Mucosa of gallbladder (tissue), 1 donor: Measurements from ENCODE around the gene CX3CR1. TPM values are rescaled to one million over a fixed set of nuclear protein-coding genes. Genes with fewer than 3 reads are reported as not detected.
"Not testable (repeated sequence)": the region's sequence is repeated elsewhere in the genome, so short reads cannot be mapped to it uniquely, and the experiment has no call there.

ENCODE experiments used
- DNase-seq: peaks from one replicate; pipeline ENCODE4 v3.0.0-alpha.2; 2020; ENCODE audit warnings: low spot score
- total RNA-seq: library from RNA; stranded (reverse); gene quantifications from one replicate; pipeline ENCODE4 v1.2.1, GENCODE V29; 2021
- donor health status: DM: no; HTN: no; CAD: no.

CX3CR1 gene
- total RNA-seq, 1 donor from 2014 or later, result 22.6 TPM

DNA sequence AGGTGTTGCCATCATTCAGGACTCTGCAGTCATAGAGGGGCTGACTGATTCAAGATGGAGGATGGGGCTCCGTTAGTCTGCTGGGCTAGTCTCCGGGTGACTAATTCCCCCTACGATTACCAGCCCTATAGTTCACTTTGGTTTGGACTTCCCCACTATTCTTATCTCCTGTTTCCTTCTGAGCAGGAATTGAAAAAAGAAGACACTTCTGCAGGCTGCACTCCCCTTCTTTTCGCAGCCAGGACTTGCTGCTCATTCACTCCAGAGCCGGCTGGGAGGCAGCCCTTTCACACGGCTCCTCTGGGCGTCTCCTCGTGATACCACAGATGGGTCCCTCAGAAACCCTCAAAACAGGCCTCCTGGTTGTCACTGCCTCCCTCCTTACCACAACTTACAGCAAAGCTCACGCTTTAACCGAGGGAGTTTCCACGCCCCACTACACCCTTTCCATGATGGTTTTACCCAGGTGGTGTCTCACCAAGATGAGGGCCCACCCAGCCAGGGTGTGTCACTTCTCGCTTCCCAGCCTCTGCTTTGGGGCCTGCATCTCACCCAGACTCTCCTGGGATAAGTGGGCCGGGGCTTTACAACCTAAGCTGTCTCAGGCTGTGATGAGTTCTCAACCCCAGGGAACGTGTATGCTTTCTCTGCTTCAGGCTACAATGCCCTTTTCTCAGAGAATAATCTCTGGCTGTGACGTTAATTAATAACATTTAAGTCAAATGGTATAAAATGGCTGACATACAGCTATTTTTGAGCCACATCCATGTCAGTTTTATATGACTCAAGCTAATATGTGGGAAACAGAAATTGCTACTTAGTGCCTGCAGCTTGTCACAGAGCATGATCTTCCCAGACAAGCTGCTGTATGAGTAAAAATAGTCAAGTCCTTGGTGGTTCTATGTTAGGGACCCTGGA is 11.9 kb downstream of the CX3CR1 start:
- no peak for DNase-seq

DNA sequence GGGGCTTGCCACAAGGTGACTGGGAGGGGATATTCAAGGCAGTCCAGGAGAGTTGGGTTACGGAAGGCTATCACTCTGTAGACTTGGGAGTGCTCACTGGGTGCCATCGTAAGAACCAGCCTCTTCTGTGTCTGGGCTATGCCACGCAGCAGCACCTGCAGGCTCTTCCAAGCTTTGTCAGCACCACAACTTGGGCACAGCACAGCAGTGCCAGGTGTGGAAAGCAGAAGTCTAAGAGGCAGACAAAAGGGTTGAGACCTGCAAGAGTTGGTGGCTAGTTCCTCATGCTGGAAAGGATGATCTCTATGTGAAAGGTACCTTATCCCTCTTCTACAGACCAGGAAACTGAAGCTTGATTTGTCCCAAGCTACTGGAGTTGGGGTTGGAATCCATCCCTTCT is 15.8 kb downstream of the CX3CR1 start:
- DNase-seq, result no peak

DNA sequence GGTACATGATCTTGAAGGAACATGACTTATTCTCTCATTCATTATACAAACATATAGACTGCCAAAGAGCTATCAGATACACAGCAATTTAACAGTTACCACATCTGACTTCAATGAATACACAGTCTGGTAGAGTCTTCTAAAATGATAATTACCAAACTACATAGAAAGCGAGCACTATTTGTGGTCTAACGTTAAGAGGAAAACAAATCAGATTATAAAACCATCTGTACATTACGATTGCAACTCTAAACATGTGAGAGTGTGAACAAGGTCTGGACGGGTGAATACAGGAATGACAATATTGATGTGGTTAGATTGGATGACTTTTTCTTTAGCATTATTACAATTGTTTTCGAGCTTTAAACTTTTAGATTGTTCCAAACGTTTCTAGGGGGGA is 16.3 kb downstream of the CX3CR1 start:
- no peak for DNase-seq

DNA sequence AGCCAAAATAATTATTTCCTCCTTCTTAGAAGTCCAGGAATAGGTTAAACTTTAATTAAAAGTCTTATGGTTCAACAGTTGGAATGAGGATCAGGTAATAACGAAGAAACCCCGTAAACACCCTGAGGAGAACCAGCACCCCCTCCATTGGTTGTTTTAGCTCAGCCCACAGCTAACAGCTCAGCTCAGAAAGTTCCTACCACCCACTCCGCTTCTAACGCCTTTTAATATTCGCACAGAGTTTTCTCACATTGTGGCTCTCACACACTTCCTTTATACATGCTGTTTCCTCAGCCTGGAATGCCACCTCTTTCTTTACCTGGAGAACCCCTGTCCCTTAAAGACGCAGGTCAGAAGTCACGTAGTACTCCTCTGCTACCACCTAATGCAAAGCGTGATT is 17.0 kb downstream of the CX3CR1 start:
- no peak for DNase-seq

DNA sequence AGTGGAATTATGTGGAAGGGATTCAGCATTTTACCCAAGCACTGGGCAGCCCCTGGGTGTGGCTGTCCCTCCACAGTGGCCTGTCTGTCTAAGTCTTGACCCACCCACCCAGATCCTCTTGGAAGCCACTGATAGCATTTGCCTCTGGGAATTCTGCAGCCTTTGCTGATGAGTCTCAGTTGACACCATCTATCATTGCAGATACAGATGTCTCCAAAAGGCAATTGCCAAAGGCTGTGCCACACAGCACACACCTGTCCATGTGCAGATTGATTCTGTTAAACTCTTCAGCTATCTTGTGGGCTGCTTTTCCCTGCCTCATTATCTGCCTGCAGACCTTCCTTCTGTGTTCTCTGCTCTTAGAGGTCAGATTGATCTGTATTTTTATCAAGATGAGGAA is 18.1 kb downstream of the CX3CR1 start:
- DNase-seq, result no peak

DNA sequence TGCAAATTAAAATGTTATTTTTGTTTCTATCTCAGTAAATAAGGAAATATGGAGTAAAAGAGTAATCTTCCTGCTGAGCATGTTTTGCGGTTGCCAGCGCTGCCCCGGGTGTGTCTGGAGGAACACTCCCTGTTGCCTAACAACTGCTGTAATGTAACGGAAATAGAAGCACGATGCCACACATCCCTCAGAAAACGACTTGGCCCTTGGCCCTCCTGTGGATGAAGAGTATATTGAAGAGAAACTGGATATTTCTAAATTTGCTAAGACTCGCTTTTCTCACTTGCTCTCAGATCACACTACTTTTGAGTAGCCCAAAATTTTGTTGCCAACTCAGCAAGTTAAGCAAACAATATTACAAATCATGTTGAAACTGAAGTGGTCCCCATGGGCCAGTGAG is 18.9 kb downstream of the CX3CR1 start:
- DNase-seq, result peak; percentile 72

DNA sequence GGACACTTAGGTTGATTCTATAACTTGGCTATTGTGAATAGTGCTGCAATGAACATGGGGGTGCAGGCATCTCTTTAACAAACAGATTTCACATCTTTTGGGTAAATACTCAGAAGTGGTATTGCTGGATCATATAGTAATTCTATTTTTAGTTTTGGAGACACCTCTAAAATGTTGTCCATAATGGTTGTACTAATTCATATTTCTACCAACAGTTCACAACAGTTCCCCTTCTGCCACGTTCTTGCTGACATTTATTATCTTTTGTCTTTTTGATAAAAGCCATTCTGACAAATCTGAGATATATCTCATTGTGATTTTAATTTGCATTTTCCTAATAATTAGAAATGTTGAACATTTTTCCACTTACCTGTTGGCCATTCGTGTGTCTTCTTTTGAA is 19.5 kb downstream of the CX3CR1 start:
- DNase-seq, result no peak

DNA sequence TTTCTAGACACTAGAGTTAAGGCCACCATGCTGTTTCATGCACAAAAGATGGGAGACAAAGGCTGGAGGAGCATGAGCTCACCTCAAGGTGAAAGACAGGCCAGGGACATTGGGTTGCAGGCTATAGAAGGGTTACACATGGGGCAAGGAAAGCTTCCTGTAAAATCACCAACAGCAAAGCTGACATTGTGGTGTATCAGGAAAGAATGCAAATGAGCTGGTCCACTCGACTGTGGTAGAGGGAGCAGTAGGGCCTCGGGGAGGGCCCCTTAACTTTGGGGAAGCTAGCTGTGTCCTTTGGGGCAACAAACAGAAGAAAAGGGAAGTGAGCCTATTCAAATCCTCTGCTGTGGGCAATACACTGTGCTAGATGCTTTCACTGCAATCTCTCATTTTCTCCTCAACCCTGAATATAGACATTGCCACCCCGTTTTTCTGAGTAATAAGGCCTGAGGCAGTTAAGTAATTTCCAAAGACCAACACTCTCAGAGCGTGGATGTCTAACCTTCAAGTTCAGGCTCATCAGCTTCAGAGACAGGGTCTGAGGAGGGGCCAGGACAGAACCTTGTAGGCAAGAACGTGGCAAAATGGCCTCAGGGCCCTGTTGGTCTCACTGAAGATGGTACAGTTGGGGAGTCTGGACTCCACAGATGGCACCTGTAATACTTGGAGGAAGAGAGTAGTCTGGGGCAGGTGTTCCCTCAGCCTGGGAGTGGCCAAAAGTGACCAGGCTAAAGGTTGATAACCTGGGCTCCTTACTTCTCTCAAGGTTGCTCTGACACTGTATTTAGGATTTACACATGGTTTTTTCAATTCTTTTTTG is 24.1 kb downstream of the CX3CR1 start:
- DNase-seq, result no peak

DNA sequence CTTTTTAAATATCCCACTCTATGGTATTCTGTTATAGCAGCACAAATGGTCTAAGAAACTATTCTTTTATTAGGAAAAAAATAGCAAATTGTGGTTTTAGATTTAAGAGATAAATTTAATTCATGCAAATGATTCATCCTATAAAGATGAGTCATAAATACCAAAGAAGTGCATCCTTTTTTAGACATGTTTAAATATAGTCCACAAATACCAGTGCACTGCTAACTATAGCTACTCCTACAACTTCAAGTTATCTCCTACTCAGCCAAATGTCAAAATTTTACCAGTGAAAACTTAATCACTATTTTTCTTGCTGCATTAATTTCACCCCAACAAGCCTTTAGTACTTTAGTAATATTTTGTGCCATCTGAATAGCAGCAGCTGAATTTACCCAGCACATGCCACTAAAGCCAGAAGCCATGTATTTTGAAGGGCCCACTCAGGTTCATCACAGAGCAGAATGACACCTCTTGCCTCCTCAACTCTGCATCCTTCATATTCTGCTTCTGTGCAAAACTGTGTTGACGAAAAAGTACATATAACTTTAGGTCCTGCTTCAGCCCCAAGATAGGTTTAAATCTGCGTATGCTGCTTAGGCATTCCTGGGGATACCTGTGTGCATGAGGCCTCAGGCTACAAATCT is 24.9 kb downstream of the CX3CR1 start:
- DNase-seq, result no peak

DNA sequence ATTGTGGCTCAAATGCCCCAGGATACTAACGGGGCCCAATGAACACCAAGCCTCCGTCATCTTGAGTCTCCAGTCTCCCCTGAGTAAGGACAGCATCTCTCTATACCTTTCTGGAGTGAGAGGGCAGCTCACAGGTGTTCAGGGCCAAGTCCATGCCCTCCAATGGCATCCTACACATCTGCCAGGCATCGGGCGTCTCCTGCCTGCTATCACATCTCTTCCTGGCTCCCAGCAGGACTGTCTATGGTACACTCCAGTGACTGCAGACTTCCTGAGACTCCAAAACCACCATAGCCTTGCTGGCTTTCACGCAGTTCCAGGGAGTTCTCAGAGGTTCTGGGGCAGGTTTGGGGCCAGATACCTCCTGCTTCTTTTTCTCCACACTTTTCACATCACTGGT is 28.3 kb downstream of the CX3CR1 start:
- DNase-seq, result no peak

DNA sequence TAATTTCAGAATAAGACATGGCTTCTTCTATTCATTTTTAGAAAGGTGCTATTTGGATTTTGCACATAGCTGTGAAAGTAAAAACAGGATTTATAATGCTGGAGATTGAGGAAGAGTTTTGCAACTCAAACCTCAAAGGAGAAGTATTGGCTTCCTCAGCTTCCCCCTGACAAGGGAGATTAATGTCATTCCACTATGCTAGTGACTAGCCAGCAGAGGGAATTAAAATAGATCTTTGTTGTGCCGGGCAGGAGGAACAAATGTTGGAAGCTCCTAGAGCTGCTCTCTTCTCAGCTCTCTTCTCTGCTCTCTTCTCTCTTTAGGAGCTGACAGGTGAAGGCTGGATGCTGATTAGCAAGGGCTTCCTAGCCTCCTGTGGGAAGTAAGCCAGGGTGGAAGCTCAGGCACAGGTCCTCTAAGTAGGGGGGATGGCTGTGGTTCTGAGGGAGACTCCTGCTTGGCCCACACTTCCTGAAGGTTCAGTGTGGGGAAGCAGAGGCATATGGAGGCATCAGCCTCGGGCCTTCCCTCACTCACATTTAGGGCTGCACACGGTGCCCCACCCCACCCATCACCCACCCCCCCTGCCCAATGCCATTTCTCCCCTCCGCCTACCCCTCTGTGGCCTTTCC is 29.6 kb downstream of the CX3CR1 start:
- DNase-seq, result no peak

DNA sequence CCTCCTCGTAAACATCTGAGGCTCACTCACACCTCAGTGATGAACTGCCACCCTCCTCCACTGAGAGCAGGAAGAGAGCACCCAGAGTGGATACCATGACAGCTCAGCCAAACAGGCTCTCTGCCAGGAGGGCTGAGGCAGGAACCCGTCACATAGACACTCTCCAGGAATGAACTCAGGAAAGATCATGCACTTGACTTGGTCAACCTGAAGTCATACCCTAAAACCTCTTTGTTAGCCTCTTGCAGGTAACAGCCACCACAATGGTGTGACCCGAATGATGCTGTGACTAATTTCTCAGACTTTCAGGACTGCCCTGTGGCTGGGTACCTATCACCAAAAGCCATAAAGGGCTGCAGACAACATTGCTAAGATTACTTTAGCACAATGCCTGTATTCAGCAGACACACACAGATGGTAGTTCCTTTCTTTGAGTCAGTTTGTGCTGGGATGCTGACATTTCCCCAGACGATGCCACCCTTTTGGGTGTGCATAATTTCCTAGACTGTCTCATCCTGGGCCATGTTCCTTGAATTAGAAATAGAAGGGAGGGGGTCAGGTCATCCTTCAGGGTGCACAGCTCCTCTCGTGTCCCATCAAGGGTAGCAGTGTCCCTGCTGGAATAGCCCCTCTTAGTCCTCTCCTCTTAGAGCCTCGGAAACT is 30.3 kb downstream of the CX3CR1 start:
- no peak for DNase-seq

DNA sequence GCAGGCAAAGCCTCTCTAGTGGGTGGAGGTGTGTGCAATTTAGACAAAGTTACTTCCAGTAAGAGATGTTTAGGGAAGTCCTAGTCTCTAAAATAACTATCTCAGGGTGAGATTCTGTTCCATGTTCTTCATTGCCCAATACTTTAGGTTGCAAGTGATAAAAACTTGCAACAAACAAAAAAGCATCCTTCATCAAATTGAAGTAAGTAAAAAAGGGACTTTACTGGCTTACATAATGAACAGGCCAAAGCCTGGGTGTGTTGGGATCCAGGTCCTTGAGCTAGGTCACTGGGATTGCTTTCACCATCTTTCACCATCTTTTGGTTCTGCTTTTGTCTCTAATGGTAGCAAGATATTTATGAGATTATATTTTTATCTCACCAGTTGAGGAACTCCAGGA is 38.3 kb downstream of the CX3CR1 start:
- no peak for DNase-seq

DNA sequence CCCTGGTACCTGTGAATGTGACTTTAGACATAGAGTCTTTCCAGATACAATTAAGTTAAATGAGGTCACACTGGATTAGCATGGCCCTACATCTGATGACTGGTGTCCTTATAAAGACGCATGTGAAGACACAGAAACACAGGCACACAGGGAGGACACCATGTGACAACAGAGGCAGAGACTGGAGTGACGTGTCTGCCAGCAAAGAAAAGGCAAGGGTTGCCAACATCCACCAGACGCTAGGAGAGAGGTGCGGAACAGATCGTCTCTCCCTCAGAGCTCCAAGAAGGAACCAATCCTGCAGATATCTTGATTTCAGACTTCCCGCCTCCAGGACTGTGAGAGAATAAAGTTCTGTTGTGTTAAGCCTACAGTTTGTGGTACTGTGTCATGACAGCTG is 42.8 kb downstream of the CX3CR1 start:
- DNase-seq, result no peak

DNA sequence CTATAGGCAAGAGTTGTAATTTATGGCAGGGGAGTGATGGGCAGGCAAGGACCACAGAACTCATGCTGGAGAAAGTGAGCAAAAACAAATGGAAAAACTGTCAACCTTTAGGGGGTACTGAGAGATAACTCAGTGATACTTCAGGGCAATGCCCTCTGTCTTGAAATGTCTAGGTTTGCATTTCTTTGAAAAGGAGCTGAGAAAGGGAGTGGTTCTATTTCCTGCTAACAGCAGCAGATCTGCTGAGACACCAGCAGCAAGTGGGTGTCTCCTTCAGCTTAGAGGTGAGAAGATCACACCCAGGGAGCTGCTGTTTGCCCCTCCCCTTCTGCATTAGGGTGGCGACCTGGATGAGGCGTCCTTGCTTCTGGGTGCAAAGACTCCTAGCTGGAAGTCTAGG is 45.2 kb downstream of the CX3CR1 start:
- no peak for DNase-seq

DNA sequence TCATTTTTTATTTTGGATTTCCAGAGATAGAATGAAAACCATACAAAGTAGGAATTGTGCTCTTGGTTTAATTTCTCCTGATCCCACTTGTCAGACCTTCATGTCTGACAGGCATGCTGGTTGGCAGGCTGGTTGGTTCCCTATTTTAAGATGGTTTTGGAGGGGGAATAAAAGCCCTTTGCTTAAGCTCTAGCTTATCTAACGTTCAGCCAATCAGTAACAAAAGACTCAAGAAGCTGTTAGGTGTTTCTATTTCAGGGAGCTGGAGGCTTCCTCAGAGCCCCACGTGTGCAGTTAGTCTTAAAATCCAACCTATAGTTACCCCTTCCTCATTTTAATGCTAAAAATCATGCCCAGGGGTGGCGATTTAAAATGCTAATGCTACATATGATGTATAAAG is 47.0 kb downstream of the CX3CR1 start:
- no peak for DNase-seq

DNA sequence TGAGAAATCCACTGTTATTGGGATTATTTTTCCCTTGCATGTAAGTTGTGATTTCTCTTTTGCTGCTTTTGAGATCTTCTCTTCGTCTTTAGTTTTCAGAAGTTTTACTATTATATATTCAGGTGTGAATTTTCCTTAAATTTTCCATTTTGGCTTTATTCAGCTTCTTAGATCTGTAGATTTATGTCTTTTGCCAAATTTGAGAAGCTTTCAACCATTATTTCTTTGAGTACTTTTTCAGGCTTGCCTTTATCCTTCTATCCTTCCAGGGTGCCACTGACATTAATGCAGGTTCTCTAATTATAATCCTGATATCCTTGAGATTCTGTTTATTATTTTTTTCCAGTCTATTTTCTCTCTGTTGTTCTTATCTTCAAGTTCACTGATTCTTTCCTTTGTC is 49.4 kb downstream of the CX3CR1 start:
- no peak for DNase-seq

DNA sequence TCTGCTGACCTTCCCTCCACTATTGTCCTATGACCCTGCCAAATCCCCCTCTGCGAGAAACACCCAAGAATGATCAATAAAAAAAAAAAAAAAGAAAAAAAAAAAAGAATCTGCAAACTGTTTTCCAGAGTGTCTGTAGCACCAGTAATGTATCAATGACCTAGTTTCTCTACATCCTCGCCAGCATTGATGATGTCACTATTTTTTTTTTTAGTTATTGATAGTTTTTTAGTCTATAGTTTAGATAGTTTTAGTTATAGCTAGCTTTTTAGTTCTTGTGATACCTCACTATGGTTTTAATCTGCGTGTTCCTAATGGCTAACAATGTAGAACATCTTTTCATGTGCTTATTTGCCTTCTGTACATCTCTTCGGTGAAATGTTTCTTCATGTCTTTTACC is 51.3 kb downstream of the CX3CR1 start:
- DNase-seq, result no peak

DNA sequence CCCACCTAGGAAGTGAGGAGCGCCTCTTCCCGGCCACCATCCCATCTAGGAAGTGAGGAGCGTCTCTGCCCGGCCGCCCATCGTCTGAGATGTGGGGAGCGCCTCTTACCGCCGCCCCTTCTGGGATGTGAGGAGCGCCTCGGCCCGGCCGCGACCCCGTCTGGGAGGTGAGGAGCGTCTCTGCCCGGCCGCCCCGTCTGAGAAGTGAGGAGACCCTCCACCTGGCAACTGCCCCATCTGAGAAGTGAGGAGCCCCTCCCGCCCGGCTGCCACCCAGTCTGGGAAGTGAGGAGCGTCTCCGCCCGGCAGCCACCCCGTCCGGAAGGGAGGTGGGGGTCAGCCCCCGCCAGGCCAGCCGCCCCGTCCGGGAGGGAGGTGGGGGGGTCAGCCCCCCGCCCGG is 52.2 kb downstream of the CX3CR1 start:
- not testable (repeated sequence) for DNase-seq

DNA sequence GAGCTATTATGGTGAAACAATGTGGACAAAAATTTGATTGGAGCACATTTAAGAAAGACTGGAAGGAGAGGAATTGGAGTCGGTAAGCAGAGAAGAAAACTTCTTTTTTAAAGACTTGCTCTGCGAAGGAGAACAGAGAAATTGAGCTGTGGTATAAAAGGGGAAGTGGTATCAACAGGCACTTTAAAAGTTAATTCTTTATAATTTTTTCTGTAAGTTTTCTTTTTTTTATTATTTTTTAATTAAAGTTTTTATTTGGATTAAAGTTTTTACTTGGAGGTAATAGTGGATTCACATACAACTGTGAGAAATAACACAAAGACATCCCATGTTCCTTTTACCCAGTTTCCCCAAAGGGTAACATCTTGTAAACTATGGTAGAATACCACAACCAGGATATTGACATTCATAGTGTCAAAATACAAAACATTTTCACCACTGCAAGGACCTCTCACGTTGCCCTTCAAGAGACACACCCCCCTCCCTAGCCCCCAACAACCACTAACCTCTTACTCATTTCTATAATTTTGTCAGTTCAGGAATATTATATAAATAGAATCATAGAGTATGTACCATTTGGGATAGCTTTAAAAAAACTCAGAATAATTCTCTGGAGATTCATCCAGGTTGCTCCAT is 53.6 kb downstream of the CX3CR1 start:
- no peak for DNase-seq

DNA sequence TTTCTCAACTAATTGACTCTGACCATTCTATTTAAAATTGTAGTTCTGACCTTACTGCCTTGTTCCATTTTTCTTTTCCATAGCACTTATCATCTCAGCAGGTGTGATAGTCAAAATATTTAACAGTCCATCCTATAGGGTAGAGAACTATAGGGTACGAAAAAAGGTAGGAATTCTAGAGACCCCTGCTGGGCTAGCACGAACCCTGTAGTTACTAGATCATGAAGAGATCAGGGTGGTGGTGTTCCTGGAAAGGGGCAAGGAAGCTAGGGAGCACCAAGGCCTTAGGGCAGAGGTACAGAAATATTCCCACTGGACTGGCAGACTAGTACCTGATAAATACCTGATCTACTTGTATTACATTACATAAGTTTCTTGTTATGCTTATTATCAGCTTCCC is 55.5 kb downstream of the CX3CR1 start:
- no peak for DNase-seq
